Stimulated activated naive B cell treated with anti-CD40 and anti-IgM and Interleukin-4, amounts not matched to agents 10 μg/mL and 1 μg/mL and 100 μg/mL, for 72 hours (primary cell): Measurements from ENCODE around the gene MYH13.
A peak's percentile ranks its signal among the peaks of the same experiment; 100 is the strongest.

Source experiments
- ATAC-seq, 2 donors: fragments of 150-1000 bp; cut with Tn5 transposase; replicated peaks; 2 replicates each; pipeline ENCODE4 v1.10.0; 2021; ENCODE audit warnings: moderate library complexity in 1 of 2
- DNase-seq: peaks from one replicate; pipeline ENCODE4 v3.0.0; 2021
- H3K27ac Mint-ChIP-seq: one replicate; pipeline ENCODE4 v1.8.0; 2022; ENCODE audit warnings: mild to moderate bottlenecking, mixed read lengths
- H3K27me3 Mint-ChIP-seq, 2 donors: one replicate each; pipeline ENCODE4 v1.8.0; 2022; ENCODE audit warnings: mixed read lengths in 2 of 2
- H3K36me3 Mint-ChIP-seq, 2 donors: one replicate each; pipeline ENCODE4 v1.8.0; 2022; ENCODE audit warnings: mixed read lengths in 2 of 2, mild to moderate bottlenecking in 1 of 2
- H3K4me1 Mint-ChIP-seq, 2 donors: one replicate each; pipeline ENCODE4 v1.8.0; 2022; ENCODE audit warnings: mixed read lengths in 2 of 2, mild to moderate bottlenecking in 1 of 2
- H3K4me3 Mint-ChIP-seq, 2 donors: one replicate each; pipeline ENCODE4 v1.8.0; 2022; ENCODE audit warnings: mild to moderate bottlenecking in 2 of 2, mixed read lengths in 2 of 2, moderate library complexity in 1 of 2
- H3K9me3 Mint-ChIP-seq, 2 donors: one replicate each; pipeline ENCODE4 v1.8.0; 2022; ENCODE audit warnings: mixed read lengths in 2 of 2, mild to moderate bottlenecking in 1 of 2

Gene MYH13

GRCh38 chr17:10372906-10373305 is at the start of gene MYH13:
Gene MYH13, minus strand, starts transcription at chr17:10373006. Its CDS starts 8,476 bp downstream, at chr17:10364530.
- Mint-ChIP-seq H3K36me3 (no peaks in the 10 kb centered on the region), H3K27me3 (peaks cover 17 to 28% of the 10 kb centered on the region in 2 donors), H3K27ac (no peak within 1 kb of the TSS), H3K4me1 (no peaks in the 10 kb centered on the region), H3K9me3 (no peaks in the 10 kb centered on the region), H3K4me3 (no peak within 1 kb of the TSS)
- ATAC-seq (no peak), DNase-seq (no peak)

- H3K4me3 Mint-ChIP-seq = no peak within 1 kb of the TSS
- peaks cover 0 to 1% of the 10 kb centered on the region in 2 donors for H3K9me3 Mint-ChIP-seq
- no peak within 1 kb of the TSS for H3K27ac Mint-ChIP-seq
- ATAC-seq (peak; percentile 52 to 56), DNase-seq (no peak)
- no peaks in the 10 kb centered on the region for H3K36me3 Mint-ChIP-seq
- peaks cover 3 to 12% of the 10 kb centered on the region in 2 donors for H3K27me3 Mint-ChIP-seq
- H3K4me1 Mint-ChIP-seq = no peaks in the 10 kb centered on the region
These were observed 49.2 kb upstream of the MYH13 start, which contains the start of gene MYH8 for GRCh38 chr17:10421900-10422542. Gene MYH8, minus strand, starts transcription at chr17:10421950. Its CDS starts 1,723 bp downstream, at chr17:10420227.

GRCh38 chr17:10421211-10421610 is 48.4 kb upstream of the MYH13 start:
- H3K27me3 Mint-ChIP-seq = peaks cover 0 to 12% of the 10 kb centered on the region in 2 donors
- no peaks in the 10 kb centered on the region for H3K36me3 Mint-ChIP-seq
- ATAC-seq (no peak), DNase-seq (no peak)
- no peaks in the 10 kb centered on the region for H3K4me1 Mint-ChIP-seq
- peaks cover 0 to 1% of the 10 kb centered on the region in 2 donors for H3K9me3 Mint-ChIP-seq
- no peak overlapping the region for H3K4me3 Mint-ChIP-seq
- no peak overlapping the region for H3K27ac Mint-ChIP-seq

- Mint-ChIP-seq H3K36me3 (no peaks in the 10 kb centered on the region), H3K27me3 (peaks cover 4 to 12% of the 10 kb centered on the region in 2 donors), H3K9me3 (peaks cover 0 to 1% of the 10 kb centered on the region in 2 donors), H3K27ac (no peak overlapping the region), H3K4me3 (no peak overlapping the region), H3K4me1 (no peaks in the 10 kb centered on the region)
- ATAC-seq (no peak), DNase-seq (no peak)
These were observed 48.0 kb upstream of the MYH13 start for GRCh38 chr17:10420811-10421210.

GRCh38 chr17:10417431-10417830 is 44.6 kb upstream of the MYH13 start:
- Mint-ChIP-seq H3K4me1 (no peaks in the 10 kb centered on the region), H3K9me3 (no peaks in the 10 kb centered on the region), H3K27me3 (peaks cover 9 to 22% of the 10 kb centered on the region in 2 donors), H3K27ac (no peak overlapping the region), H3K4me3 (no peak overlapping the region), H3K36me3 (no peaks in the 10 kb centered on the region)
- ATAC-seq (no peak), DNase-seq (no peak)

- no peak for DNase-seq
- H3K4me3 Mint-ChIP-seq = no peak overlapping the region
- H3K36me3 Mint-ChIP-seq = no peaks in the 10 kb centered on the region
- H3K27ac Mint-ChIP-seq = no peak overlapping the region
- H3K27me3 Mint-ChIP-seq = peaks cover 9 to 22% of the 10 kb centered on the region in 2 donors
- no peak for ATAC-seq
- H3K4me1 Mint-ChIP-seq = no peaks in the 10 kb centered on the region
- no peaks in the 10 kb centered on the region for H3K9me3 Mint-ChIP-seq
These were observed 42.4 kb upstream of the MYH13 start for GRCh38 chr17:10415161-10415560.

- no peak for DNase-seq
- Mint-ChIP-seq H3K9me3 (no peaks in the 10 kb centered on the region), H3K4me1 (no peaks in the 10 kb centered on the region), H3K36me3 (no peaks in the 10 kb centered on the region), H3K4me3 (no peak overlapping the region), H3K27me3 (peaks cover 4 to 29% of the 10 kb centered on the region in 2 donors), H3K27ac (no peak overlapping the region)
- ATAC-seq = no peak
These were observed 30.8 kb upstream of the MYH13 start for GRCh38 chr17:10403589-10403988.

- no peaks in the 10 kb centered on the region for H3K9me3 Mint-ChIP-seq
- no peaks in the 10 kb centered on the region for H3K4me1 Mint-ChIP-seq
- no peak overlapping the region for H3K27ac Mint-ChIP-seq
- ATAC-seq (no peak), DNase-seq (no peak)
- peaks cover 12 to 27% of the 10 kb centered on the region in 2 donors for H3K27me3 Mint-ChIP-seq
- no peaks in the 10 kb centered on the region for H3K36me3 Mint-ChIP-seq
- H3K4me3 Mint-ChIP-seq = no peak overlapping the region
These were observed 25.5 kb upstream of the MYH13 start for GRCh38 chr17:10398352-10398751.

GRCh38 chr17:10396524-10397163 is 23.8 kb upstream of the MYH13 start:
- ATAC-seq = no peak
- Mint-ChIP-seq H3K9me3 (no peaks in the 10 kb centered on the region), H3K4me1 (no peaks in the 10 kb centered on the region), H3K27ac (no peak overlapping the region), H3K27me3 (peaks cover 20 to 38% of the 10 kb centered on the region in 2 donors), H3K36me3 (no peaks in the 10 kb centered on the region), H3K4me3 (no peak overlapping the region)
- no peak for DNase-seq

GRCh38 chr17:10394201-10394887 is 21.5 kb upstream of the MYH13 start:
- Mint-ChIP-seq H3K36me3 (no peaks in the 10 kb centered on the region), H3K4me1 (no peaks in the 10 kb centered on the region), H3K9me3 (no peaks in the 10 kb centered on the region), H3K27me3 (peaks cover 23 to 48% of the 10 kb centered on the region in 2 donors), H3K27ac (no peak overlapping the region), H3K4me3 (no peak overlapping the region)
- no peak for ATAC-seq
- DNase-seq = no peak

- no peak for DNase-seq
- Mint-ChIP-seq H3K36me3 (no peaks in the 10 kb centered on the region), H3K4me3 (no peak overlapping the region), H3K27ac (no peak overlapping the region), H3K4me1 (no peaks in the 10 kb centered on the region), H3K9me3 (no peaks in the 10 kb centered on the region), H3K27me3 (peaks cover 28 to 52% of the 10 kb centered on the region in 2 donors)
- ATAC-seq = no peak
These were observed 20.1 kb upstream of the MYH13 start for GRCh38 chr17:10392880-10393279.

- no peak for ATAC-seq
These were observed 13.1 kb upstream of the MYH13 start for GRCh38 chr17:10385871-10386270.

GRCh38 chr17:10384175-10384574 is 11.4 kb upstream of the MYH13 start:
- DNase-seq (no peak), ATAC-seq (no peak)
- no peak overlapping the region for H3K27ac Mint-ChIP-seq
- no peak overlapping the region for H3K4me3 Mint-ChIP-seq
- H3K36me3 Mint-ChIP-seq = no peaks in the 10 kb centered on the region
- no peaks in the 10 kb centered on the region for H3K4me1 Mint-ChIP-seq
- H3K27me3 Mint-ChIP-seq = peaks cover 3 to 9% of the 10 kb centered on the region in 2 donors
- no peaks in the 10 kb centered on the region for H3K9me3 Mint-ChIP-seq

More at GRCh38 chr17:10385871-10386270, 13.1 kb upstream of the MYH13 start:
- DNase-seq = no peak
- H3K36me3 Mint-ChIP-seq = no peaks in the 10 kb centered on the region
- H3K4me1 Mint-ChIP-seq = no peaks in the 10 kb centered on the region
- peaks cover 8 to 22% of the 10 kb centered on the region in 2 donors for H3K27me3 Mint-ChIP-seq
- no peak overlapping the region for H3K27ac Mint-ChIP-seq
- no peak overlapping the region for H3K4me3 Mint-ChIP-seq
- H3K9me3 Mint-ChIP-seq = no peaks in the 10 kb centered on the region

GRCh38 chr17:10380631-10381408 is 8.0 kb upstream of the MYH13 start:
- Mint-ChIP-seq H3K4me1 (no peaks in the 10 kb centered on the region), H3K36me3 (no peaks in the 10 kb centered on the region), H3K27me3 (peaks cover 3 to 15% of the 10 kb centered on the region in 2 donors), H3K9me3 (no peaks in the 10 kb centered on the region), H3K4me3 (no peak overlapping the region), H3K27ac (no peak overlapping the region)
- DNase-seq (no peak), ATAC-seq (no peak)
